T47D (cell line): ENCODE data around the gene SEC14L6.
"Not testable (repeated sequence)": the region's sequence is repeated elsewhere in the genome, so short reads cannot be mapped to it uniquely, and the experiment has no call there.

ENCODE experiments used
- DNase-seq, 2 experiments: peaks; one replicate each; pipeline versions ENCODE4 v3.0.0 to v3.0.0-alpha.2; 2011 to 2012; ENCODE audit warnings: low read depth in 1 of 2, low spot score in 1 of 2
- JUND ChIP-seq: IDR thresholded peaks from 2 replicates; pipeline ENCODE4 v1.6.1; 2012; ENCODE audit warnings: low read depth
- in situ Hi-C: cut with HindIII; loops from 2 replicates; pipeline ENCODE4 v1.10.0; 2016; ENCODE audit warnings: low sequenced_read_pairs, low pct_unique_long_range_greater_than_20kb

Gene SEC14L6

GRCh38 chr22:30546616-30547015, at the start of gene SEC14L6:
Gene SEC14L6 (minus strand): TSS chr22:30546741. CDS start chr22:30546682, 59 bp downstream.
- in situ Hi-C loops, result no loop called here
- no peak for TF ChIP-seq JUND
- DNase-seq, result no peak

- in situ Hi-C loops, result no loop called here
- no peak for DNase-seq
- TF ChIP-seq JUND, result no peak
Observed at GRCh38 chr22:30596199-30596598, 49.7 kb upstream of the SEC14L6 start.

GRCh38 chr22:30592360-30592713, 45.8 kb upstream of the SEC14L6 start:
- DNase-seq, in situ Hi-C loops: not testable (repeated sequence)

- TF ChIP-seq JUND, result no peak
- in situ Hi-C loops, result no loop called here
- DNase-seq, result peak; percentile 84 to 97
Observed at GRCh38 chr22:30591588-30592359, 45.2 kb upstream of the SEC14L6 start, which contains the start of gene PES1. Gene PES1 (minus strand): TSS chr22:30591910. CDS start chr22:30591833, 77 bp downstream.

GRCh38 chr22:30591191-30591587, 44.6 kb upstream of the SEC14L6 start:
- no peak for DNase-seq
- in situ Hi-C loops, result no loop called here
- TF ChIP-seq JUND, result no peak

GRCh38 chr22:30586414-30586813, 39.9 kb upstream of the SEC14L6 start:
- in situ Hi-C loops, result no loop called here
- no peak for DNase-seq
- TF ChIP-seq JUND, result no peak

GRCh38 chr22:30584441-30584840, 37.9 kb upstream of the SEC14L6 start:
- in situ Hi-C loops, result no loop called here
- TF ChIP-seq JUND, result no peak

GRCh38 chr22:30582788-30583545, 36.4 kb upstream of the SEC14L6 start:
- in situ Hi-C loops, result no loop called here
- DNase-seq, result no peak
- TF ChIP-seq JUND, result no peak

More at GRCh38 chr22:30584441-30584840, 37.9 kb upstream of the SEC14L6 start:
- DNase-seq, result no peak

- in situ Hi-C loops, result no loop called here
- TF ChIP-seq JUND, result no peak
- DNase-seq, result no peak
Observed at GRCh38 chr22:30582051-30582450, 35.5 kb upstream of the SEC14L6 start.

GRCh38 chr22:30580896-30581295, 34.4 kb upstream of the SEC14L6 start:
- in situ Hi-C loops, result no loop called here
- no peak for TF ChIP-seq JUND
- no peak for DNase-seq

- no peak for TF ChIP-seq JUND
- DNase-seq, result no peak
- in situ Hi-C loops, result no loop called here
Observed at GRCh38 chr22:30578481-30578880, 31.9 kb upstream of the SEC14L6 start.

- in situ Hi-C loops, result no loop called here
- TF ChIP-seq JUND, result no peak
- no peak for DNase-seq
Observed at GRCh38 chr22:30575859-30576258, 29.3 kb upstream of the SEC14L6 start.

GRCh38 chr22:30574997-30575671, 28.6 kb upstream of the SEC14L6 start:
- in situ Hi-C loops, result no loop called here
- no peak for TF ChIP-seq JUND
- DNase-seq, result no peak
